GM18909 (cell line): ENCODE data around the gene TOMM22.

Experiments used
- ATAC-seq: cut with Tn5 transposase; IDR thresholded peaks from one replicate; pipeline ENCODE4 v1.9.1; 2021; ENCODE audit warnings: mild to moderate bottlenecking; ENCODE audit not compliant: unreplicated experiment, poor library complexity

TOMM22 gene

DNA sequence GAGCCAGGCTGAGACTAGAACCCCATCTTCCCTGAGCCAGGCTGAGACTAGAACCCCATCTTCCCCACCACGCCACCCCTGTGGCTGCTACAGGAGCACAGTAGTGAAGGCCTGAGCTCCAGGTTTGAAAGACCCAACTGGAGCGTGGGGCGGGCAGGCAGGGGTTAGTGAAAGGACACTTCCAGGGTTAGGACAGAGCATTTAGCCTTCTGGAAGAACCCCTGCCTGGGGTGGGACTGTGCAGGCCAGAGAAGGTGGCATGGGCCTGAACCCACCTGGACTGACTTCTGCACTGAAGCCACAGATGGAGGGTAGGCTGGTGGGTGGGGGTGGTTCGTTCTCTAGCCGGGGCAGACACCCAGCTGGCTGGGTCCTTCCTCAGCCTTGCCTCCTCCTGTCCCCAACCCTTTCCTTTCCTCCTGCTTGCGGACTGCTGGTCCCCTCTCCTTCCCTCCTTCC lies 50.0 kb downstream of the TOMM22 start:
- no peak for ATAC-seq

DNA sequence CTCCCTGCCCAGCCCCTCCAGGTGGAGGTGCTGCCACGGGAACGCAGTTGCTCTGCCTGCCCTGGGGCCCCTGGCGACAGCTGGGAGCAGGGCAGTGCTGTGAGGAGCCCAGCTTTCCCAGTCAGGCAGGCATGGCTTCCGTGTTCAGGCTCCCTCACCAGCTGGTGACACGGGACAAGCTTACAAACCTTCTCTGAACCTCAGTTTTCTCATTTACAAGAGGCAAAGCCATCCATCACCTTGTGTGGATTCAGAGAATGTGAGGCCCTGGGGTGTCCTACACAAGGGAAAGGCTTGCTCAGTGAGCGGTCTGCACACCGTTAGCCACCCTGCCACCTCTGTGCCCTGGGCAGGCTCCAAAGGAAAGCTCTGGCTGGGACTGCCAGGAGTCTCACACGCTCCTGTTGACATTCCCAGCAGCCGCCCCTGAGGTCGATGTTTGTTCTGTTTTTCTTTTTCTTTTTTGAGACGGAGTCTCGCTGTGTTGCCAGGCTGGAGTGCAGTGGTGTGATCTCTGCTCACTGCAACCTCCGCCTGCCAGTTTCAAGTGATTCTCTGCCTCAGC lies 50.6 kb downstream of the TOMM22 start:
- ATAC-seq = no peak

DNA sequence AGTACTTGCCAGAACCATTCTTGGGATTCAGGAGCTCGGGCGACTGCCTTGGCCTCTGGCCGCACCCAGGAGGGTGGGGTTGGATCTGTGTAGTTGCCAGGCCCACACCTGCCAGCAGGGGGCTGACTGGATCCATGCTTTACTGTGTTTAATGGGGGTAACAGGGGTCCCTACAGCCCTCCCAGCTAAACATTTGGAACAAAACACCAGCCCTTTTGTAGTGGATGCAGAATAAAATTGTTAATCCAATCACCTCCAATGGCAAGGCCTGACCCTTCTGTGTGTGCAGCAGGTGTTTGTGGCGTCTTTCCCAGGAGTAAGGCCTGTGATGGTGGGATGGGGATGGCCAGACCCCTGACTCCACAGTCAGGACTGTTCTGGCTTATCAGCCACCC lies 51.6 kb downstream of the TOMM22 start:
- no peak for ATAC-seq

DNA sequence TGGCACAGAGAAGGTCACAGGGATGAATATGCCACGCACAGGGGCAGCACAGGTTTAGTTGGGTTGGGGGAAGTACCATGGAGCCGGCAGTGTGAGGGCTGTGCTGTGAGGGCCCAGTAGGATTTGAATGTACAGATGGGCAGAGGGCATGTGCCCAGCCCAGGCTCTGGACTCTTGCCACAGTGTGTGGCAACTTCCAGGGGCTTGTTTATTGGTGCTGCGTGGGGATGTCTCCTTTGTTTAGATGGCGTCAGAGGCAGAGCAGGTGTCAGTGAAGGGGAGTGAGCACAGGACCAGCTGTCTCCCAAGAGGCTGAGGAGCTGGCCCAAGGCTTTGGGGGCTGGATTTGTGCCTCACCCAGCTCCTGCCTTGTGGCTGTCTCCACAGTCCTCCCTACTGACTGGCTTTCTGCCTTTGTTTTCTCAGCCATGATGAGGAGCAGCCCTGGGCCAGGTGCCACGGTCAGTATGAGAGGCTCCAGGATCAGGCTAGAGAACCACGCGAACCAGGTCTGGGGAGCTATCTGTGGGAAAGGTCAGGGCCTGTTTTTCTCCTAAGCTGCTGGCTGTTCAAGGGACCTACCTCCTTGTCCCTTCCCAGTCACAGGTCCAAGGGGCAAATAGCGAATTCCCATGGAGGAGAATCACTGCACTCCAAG lies 52.1 kb downstream of the TOMM22 start:
- ATAC-seq = no peak

DNA sequence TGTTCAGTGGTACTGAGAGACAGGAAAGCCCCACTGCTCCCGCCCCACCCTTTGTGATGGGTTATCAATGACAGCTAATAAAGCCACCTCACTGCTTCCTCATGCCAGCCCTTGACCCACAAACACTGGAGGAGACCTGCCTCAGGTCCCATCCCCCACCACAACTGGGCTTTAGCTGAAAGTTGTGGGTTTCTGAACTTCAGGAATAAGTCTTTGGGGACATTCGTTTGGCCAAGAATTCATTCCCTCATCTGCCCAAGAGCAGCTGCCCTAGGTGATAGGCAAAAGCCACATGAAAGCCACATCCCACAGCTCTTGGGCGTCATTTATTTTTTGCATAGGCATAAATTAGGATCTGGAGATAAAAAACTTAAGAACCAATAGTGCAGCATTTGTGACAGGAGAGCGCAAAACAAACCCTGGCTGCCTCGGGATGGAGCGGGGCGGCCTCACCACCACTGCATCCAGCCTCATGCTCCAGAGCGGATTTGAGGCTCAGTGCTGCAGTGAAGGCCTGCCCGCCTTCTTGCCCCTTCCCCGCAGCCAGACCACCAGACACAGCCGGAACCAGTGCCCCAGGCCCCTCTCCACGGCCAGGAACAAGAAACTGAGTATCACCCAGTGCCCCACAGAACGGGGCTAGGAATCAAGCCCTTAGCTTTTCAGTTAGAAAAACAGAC lies 52.8 kb downstream of the TOMM22 start:
- ATAC-seq = no peak
